ENCODE results near the gene FPGS.

- TF ChIP-seq YY1 (IDR thresholded peaks at IDR 0.05): no peak
- no peak for TF ChIP-seq RAD21 (IDR thresholded peaks at IDR 0.05)
- TF ChIP-seq, protein P1, sequence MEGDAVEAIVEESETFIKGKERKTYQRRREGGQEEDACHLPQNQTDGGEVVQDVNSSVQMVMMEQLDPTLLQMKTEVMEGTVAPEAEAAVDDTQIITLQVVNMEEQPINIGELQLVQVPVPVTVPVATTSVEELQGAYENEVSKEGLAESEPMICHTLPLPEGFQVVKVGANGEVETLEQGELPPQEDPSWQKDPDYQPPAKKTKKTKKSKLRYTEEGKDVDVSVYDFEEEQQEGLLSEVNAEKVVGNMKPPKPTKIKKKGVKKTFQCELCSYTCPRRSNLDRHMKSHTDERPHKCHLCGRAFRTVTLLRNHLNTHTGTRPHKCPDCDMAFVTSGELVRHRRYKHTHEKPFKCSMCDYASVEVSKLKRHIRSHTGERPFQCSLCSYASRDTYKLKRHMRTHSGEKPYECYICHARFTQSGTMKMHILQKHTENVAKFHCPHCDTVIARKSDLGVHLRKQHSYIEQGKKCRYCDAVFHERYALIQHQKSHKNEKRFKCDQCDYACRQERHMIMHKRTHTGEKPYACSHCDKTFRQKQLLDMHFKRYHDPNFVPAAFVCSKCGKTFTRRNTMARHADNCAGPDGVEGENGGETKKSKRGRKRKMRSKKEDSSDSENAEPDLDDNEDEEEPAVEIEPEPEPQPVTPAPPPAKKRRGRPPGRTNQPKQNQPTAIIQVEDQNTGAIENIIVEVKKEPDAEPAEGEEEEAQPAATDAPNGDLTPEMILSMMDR (IDR thresholded peaks at IDR 0.05; ENCODE audit: low read depth, low read length, missing input control): no peak
- TF ChIP-seq GABPA (IDR thresholded peaks at IDR 0.05 in 1 of 2, conservative IDR thresholded peaks at IDR 0.05 in 1 of 2): no peak
- TF ChIP-seq TAF1 (conservative IDR thresholded peaks at IDR 0.05): no peak
- no peak for TF ChIP-seq ATF3 (IDR thresholded peaks at IDR 0.05)
- TF ChIP-seq REST (IDR thresholded peaks at IDR 0.05): no peak
- TF ChIP-seq MAX (IDR thresholded peaks at IDR 0.05): no peak
- TF ChIP-seq ZBTB33 (IDR thresholded peaks at IDR 0.05): no peak
- no peak for TF ChIP-seq HNF4A (conservative IDR thresholded peaks at IDR 0.05)
- TF ChIP-seq SP1 (IDR thresholded peaks at IDR 0.05): no peak
- TF ChIP-seq JUND (IDR thresholded peaks at IDR 0.05): no peak
These were observed 14.0 kb downstream of the FPGS start for GRCh38 chr9:127816728-127817127.

All from liver (tissue), 3 donors.